Activated gamma-delta T cell treated with Interleukin-2 at 50 U/mL for 16 hours (primary cell): Measurements from ENCODE around the gene VARS1.
"Not testable (repeated sequence)": the region's sequence is repeated elsewhere in the genome, so short reads cannot be mapped to it uniquely, and the experiment has no call there.

ENCODE experiments used
- DNase-seq: peaks from one replicate; pipeline ENCODE4 v3.0.0-alpha.2; 2020

VARS1 gene

DNA sequence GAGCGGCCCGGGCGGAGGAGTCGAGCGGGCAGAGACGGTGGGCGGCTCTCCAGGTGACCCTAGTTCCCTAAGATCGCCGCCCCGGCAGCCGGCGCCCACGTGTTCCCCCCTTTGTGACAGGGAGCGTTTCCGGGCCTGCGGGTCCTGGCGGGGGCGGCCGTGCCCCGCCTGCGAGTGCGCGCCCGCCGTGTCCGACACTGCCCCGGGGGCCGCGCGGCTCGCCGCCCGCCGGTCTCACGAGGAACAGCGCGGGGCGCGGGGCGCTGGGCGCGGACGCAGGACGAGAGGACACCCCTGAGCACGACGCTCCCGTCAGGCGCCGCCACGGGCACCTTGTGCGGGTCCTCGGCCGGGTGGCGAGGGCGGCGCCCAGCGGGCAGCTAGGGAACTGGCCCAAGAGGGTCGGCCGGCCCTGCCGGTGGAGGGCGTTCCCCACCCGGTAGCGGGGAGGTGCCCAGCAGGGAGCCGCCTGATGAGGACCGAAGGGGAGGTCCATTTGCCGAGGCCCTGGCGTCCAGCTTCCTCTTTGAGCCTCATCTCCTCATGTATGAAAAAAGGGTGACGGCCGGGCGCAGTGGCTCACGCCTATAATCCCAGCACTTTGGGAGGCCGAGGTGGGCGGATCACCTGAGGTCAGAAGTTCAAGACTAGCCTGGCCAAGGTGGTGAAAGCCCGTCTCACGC is at the start of gene VARS1:
Gene VARS1, minus strand, starts transcription at position 137 of the 683 bp plus-strand sequence. CDS start 535 bp downstream, outside the sequence.
- peak; percentile 81 for DNase-seq

DNA sequence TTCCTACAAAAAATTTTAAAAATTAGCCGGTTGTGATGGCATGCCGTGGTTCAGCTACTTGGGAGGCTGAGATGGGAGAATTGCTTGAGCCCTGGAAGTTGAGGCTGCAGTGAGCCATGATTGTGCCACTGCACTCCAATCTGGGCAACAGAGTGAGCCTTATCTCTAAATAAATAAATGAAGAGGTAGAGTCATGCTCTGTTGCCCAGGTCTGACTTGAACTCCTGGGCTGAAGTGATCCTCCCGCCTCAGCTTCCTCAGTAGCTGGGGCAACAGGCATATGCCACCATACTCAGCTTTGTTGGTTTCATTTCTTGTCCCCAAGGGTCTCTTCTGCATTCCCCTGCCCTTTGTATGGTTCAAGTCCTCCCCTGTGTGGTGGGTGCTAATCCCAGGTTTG is 49.0 kb upstream of the VARS1 start:
- no peak for DNase-seq

DNA sequence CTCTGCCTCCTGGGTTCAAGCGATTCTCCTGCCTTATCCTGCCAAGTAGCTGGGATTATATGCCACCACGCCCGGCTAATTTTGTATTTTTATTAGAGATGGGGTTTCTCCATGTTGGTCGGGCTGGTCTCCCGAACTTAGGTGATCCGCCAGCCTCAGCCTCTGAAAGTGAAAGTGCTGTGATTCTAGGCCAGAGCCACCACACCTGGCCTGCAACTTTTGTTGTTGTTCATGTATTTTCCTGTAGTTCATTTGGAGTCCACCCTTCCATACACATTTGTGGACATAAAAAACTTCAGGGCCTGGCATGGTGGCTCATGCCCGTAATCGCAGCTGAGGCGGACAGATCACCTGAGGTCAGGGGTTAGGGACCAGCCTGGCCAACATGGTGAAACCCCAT is 46.5 kb upstream of the VARS1 start:
- DNase-seq: no peak

DNA sequence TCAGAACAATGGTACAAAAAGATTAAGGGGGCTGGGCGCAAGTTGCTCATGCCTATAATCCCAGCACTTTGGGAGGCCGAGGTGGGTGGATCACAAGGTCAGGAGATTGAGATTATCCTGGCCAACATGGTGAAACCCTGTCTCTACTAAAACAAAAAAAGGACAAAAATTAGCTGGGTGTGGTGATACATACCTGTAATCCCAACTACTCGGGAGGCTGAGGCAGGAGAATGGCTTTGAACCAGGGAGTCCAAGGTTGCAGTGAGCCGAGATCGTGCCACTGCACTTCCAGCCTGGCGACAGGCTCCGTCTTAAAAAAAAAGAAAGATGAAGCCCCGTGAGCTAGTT is 44.2 kb upstream of the VARS1 start:
- not testable (repeated sequence) for DNase-seq

DNA sequence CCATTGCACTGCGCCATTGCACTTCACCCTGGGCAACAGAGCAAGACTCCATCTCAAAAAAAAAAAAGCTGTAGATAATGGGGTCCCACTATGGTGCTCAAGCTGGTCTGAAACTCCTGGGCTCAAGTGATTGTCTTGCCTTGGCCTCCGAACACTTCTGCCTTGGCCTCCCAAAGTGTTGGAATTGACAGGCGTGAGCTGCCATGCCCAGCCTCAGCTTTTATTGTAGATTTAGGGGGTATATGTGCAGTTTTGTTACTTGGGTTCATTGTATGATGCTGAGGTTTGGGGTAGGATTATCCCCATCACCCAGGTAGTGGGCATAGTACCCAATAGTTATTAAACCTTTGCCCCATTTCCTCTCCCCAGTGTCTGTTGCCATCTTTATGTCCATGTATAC is 43.4 kb upstream of the VARS1 start:
- no peak for DNase-seq

DNA sequence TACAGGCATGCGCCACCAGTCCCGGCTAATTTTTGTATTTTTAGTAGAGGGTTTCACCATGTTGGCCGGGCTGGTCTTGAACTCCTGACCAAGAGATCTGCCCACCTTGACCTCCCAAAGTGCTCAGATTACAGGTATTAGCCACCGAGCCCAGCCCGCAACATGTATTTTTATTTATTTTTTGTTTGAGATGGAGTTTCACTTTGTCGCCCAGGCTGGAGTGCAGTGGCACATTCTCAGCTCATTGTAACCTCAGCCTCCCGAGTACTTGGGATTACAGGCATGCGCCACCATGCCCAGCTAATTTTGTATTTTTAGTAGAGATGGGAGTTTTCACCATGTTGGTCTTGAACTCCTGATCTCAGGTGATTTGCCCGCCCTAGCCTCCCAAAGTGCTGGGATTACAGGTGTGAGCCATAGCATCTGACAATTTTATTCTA is 42.6 kb upstream of the VARS1 start:
- DNase-seq: not testable (repeated sequence)

DNA sequence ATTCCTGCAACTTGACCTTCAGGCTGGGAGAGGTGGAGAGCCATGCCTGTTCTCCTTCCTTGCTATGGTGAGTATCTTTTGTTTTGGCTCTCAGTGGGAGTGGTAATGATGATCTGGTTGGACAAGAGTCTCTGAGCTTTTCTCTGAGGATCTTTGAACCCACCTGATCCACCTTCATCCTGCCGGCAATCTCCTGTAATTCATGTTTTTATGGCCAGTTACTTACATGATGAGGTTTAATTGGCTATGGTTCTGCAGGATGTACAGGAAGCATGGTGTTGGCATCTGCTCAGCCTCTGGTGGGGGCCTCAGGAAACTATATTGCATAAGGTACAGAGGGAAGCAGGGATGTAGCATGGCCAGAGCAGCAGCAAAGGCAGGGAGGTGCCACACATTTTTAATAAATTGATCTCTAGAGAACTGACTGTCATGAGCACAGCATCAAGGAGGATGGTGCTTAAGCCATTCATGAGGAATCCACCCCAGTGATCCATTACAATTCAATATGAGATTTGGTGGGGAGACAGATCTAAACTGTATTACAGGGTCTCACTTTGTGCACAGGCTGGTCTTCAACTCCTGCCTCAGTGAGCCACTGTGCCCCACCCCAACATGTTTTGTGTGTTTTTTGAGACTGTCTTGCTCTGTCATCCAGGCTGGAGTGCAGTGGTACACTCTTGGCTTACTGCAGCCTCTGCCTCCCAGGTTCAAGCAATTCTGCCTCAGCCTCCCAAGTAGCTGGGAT is 42.0 kb upstream of the VARS1 start:
- no peak for DNase-seq

DNA sequence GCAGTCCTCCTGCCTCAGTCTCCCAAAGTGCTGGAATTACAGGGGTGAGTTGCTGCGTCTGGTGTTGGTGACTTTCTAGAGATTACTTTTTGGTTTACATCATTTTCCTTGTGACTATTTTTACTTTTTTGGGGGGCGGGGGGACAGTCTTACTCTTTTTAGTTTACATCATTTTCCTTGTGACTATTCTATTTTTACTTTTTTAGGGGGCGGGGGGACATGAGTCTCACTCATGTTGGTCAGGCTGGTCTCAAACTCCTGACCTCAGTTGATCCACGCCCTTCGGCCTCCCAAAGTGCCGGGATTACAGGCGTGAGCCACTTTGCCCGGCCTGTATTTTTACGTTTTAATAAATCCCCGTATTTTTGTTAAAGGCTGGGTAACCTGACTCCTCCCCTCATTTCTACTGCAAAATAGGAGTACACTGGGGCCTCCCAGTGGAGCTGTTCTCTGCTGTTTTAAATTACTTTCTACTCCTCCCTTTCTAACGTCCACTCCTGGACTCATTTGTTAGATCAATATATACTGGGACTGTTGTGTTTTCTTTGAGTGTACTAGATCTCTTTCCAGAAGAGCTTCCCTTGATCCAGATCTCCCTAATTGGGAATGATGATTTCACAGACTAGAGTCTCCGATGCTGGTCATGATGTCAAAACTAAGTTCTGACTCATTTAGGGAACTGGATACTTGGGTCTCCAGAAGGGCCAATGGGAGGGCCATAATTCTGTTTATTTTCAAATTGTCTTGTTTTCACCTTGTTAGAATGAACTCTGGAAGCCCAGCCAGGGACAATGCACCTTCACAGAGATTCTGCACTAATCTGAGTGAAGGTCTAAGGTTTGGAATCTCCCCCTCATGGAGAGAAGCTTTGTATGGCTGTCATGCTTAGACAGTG is 41.2 kb upstream of the VARS1 start:
- no peak for DNase-seq

DNA sequence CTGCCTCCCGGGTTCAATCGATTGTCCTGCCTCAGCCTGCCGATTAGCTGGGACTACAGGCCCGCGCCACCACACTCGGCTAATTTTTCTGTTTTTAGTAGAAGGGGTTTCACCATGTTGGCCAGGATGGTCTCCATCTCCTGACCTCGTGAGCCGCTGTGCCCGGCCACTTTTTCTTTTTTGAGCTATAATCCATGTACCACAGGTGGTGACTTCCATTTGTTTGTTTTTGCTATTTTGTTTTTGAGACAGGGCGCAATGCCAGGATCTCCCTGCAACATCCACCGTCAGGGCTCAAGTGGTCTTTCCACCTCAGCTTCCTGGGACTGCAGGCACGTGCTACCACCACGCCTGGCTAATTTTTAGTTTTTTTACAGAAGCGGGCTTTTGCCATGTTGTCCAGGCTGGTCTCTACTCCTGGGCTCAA is 40.5 kb upstream of the VARS1 start:
- no peak for DNase-seq

DNA sequence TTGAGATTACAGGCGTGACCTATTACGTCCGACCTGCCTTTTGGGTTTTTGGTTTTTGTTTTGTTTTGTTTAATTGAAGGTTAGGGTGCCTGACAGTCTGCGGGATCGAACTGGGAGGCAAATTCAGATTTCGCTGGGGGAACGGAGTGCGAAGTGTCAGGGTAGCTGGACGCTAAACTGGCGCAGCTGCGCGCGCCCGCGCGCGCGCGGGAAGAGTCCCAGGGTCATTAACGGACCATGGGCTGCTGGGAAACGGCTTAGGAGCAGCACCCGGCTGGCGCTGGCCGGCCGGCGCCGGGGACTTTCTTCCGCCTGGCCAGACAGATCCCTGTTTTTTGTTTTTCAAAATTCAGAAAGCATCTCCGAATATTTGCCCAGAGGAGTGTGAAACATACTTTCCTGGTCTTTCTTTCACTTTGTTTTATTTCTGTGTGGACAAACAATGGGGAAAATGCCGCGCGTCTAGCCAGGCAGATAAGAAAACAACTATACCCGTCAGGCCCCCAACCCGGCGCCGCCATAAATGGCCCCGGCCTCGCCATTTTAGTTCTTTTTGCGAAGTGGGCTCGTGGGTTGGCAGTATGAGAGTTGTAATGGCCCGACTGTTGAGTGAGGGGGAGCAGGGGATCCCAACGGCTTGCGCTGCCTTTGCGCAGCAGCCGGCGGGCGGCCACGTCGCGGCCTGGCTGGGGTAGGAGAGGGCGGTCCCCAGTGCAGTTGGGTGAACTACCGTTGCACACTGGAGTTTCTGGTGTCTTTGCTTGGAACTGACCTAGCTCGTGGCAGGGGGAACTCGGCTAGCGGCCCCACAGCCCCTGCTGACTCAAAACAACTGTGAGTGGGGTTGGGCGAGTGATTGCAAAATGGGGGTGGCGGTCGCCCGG is 39.1 kb upstream of the VARS1 start:
- peak; percentile 75 for DNase-seq

DNA sequence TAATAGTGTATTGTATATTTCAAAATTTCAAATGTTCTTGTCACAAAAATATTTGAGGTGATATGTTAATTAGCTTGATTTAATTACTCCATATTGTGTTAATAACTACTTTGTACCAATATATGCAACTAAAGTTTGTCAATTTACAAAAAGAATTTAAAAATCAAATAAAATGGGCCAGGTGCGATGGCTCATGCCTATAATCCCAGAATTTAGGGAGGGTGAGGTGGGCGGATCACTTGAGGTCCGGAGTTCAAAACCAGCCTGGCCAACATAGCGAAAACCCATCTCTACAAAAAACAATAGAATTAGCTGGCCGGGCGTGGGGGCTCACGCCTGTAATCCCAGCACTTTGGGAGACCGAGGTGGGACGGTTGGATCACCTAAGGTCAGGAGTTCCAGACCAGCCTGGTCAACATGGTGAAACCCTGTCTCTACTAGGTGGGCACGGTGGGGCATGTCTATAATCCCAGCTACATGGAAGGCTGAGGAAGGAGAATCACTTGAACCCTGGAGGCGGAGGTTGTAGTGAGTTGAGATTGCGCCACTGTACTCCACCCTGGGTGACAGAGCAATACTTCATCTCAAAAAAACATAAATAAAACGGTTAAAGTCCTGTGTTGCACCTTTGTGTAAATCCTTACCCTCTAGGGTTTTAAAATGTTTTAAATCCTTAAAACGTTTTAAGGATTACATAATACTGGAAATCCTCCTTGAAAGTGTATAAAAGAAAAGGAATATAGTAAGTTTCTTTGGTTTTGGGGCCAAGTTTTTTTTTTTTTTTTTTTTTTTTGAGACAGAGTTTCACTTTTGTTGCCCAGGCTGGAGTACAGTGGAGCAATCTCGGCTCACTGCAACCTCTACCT is 36.0 kb upstream of the VARS1 start:
- DNase-seq: no peak

DNA sequence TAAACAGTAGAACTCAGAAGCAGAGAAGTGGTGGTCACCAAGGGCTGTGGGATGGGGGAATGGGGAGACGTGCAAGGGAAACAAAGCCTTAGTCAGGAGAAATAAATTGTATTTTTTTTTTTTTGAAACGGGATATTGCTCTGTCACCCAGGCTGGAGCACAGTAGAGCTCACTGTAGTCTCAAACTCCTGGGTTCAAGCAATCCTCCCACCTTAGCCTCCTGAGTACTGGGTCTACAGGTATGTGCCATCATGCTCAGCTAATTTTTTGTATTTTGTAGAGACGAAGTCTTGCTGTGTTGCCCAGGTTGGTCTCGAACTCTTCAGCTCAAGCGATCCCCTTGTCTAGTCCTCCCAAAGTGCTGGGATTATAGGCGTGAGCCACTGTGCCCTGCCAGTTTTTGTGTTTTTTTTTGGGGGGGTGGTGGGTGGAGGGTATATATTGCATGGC is 35.4 kb upstream of the VARS1 start:
- DNase-seq: no peak

DNA sequence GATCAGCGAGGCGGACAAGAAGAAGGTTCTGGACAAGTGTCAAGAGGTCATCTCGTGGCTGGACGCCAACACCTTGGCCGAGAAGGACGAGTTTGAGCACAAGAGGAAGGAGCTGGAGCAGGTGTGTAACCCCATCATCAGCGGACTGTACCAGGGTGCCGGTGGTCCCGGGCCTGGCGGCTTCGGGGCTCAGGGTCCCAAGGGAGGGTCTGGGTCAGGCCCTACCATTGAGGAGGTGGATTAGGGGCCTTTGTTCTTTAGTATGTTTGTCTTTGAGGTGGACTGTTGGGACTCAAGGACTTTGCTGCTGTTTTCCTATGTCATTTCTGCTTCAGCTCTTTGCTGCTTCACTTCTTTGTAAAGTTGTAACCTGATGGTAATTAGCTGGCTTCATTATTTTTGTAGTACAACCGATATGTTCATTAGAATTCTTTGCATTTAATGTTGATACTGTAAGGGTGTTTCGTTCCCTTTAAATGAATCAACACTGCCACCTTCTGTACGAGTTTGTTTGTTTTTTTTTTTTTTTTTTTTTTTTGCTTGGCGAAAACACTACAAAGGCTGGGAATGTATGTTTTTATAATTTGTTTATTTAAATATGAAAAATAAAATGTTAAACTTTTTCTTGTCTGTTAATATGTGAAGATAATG is 34.2 kb upstream of the VARS1 start:
- DNase-seq: no peak

DNA sequence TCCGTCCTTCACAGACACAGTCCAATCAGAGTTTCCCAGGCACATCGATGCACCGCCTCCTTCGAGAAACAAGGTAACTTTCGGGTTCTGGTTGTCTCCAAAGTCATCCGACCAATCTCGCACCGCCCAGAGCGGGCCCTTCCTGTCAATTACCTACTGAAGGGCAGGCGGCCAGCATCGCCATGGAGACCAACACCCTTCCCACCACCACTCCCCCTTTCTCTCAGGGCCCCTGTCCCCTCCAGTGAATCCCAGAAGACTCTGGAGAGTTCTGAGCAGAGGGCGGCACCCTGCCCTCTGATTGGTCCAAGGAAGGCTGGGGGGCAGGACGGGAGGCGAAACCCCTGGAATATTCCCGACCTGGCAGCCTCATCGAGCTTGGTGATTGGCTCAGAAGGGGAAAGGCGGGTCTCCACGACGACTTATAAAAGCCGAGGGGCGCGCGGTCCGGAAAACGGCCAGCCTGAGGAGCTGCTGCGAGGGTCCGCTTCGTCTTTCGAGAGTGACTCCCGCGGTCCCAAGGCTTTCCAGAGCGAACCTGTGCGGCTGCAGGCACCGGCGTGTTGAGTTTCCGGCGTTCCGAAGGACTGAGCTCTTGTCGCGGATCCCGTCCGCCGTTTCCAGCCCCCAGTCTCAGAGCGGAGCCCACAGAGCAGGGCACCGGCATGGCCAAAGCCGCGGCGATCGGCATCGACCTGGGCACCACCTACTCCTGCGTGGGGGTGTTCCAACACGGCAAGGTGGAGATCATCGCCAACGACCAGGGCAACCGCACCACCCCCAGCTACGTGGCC is 31.9 kb upstream of the VARS1 start, which contains the start of gene HSPA1B:
Gene HSPA1B, plus strand, starts transcription at position 453 of the 794 bp plus-strand sequence. Its CDS starts 213 bp downstream, at position 666.
- DNase-seq: peak; percentile 82

DNA sequence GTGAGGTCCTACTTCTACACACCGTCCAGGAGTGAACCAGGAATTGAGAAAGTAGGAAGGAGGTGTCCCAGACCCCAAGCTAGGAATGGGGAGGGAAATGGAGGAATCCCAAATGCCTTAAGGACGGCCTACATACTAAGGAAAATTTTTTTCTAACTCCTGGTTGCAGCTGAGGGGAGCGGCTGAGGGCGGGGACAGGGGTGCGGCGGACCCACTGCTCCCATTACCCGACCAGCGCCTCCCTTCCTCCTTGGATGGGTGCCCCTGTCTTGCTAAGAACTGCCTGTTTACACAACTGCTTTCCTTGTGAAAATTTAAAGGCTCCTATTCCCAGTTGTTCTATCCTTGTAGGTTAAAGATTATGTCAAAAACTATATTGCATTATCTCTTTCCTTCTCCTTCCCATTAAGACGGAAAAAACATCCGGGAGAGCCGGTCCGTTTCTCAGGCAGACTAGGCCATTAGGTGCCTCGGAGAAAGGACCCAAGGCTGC is 31.3 kb upstream of the VARS1 start:
- DNase-seq: peak; percentile 23

DNA sequence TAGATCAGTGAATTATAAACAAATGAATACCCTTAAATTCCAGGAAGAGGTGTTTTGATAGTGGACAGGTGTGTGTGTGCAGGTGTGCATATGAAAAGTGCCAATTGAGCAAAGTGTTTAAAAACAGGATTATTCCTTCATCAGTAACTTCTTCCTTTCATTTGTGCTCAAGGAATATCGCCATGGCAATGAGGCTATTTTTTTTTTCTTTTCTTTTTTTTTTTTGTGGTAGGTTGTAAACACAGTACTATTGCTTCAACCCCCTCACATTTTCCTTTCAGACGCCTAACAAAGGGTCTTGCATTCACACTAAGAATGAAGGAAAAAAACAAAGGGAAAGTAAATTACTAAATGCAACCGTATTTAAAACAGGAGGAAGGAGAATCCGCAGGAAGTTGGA is 30.0 kb upstream of the VARS1 start:
- no peak for DNase-seq

DNA sequence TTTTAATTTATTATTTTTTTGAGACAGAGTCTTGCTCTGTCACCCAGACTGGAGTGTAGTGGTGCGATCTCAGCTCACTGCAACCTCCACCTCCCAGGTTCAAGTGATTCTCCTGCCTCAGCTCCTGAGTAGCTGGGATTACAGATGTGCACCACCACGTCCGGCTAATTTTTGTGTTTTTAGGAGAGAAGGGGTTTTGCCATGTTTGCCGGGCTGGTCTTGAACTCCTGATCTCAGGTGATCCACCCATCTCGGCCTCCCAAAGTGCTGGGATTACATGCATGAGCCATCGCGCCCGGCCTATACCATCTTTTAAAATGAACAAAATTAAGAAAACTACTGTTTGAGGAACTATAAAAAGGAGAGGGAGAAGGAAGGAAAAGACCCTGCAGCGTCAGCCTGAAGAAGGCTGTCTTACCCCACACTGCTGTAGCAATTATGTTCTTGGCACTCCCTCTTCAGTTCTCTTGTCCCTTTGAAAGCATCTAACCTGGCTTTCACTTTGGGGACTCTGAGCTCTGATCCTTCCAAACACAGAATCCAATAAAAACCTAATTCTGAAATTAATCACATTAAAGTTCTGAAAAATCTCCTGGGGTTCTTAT is 28.1 kb upstream of the VARS1 start:
- not testable (repeated sequence) for DNase-seq

DNA sequence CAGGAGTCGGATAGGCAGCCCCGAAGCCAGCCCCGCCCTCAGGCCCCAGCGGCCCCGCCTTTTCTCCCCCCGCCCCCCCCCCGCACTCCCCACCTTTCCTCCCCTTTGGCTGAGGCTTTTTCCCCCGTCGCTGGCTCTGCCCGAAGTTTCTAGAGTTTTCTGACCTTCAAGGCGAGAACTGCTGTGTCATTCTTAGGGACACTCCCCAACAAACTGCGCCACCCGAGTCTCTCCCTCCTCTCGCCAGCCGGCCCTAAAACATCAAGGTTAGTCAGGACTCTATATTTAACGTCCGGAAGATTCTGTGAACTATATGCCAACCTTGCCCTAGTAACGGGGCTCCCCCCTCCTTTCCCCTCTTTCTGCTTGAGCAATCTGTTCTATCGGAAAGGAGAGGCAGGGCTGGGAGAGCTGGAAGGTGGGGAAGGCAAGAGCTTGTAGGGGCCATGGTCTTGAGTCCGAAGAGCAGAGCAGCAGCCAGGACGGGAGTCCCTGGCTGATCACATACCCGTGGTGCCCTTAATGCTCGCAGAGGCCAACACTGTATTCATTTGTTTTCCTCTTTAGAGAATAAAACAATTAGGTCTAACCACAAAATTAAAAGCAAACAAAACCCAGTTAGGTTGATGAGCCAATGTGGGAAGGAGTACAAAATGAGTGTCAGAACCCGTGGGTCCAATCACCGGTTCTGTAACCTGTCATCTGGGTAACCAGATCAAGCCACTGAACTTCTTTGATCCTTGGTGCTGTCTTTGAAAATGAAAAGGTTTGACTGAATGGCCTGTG is 26.7 kb upstream of the VARS1 start:
- peak; percentile 56 for DNase-seq
